A673 (cell line): Measurements from ENCODE around the gene UGGT2.

Source experiments
- CTCF ChIP-seq: fragments of 300-800, 200-600 bp; sonication (generic); conservative IDR thresholded peaks from 2 replicates; pipeline ENCODE4 v1.5.1; 2017; ENCODE audit warnings: low read depth, mild to moderate bottlenecking, antibody characterized with exemption, low read length, moderate library complexity, mixed read lengths
- EZH2 ChIP-seq: fragments of 200-600 bp; sonication (generic); IDR thresholded peaks from 2 replicates; pipeline ENCODE4 v1.6.1; 2017; ENCODE audit warnings: borderline replicate concordance, low read depth, mild to moderate bottlenecking, mixed read lengths, antibody characterized with exemption, low read length; ENCODE audit not compliant: poor library complexity, severe bottlenecking

- TF ChIP-seq CTCF, result no peak
- no peak for TF ChIP-seq EZH2
These were observed 97.5 kb downstream of the UGGT2 start for GRCh38 chr13:95955719-95956118.
